Astrocyte of the spinal cord (primary cell): ENCODE results near the gene PARP1.

ENCODE experiments used
- DNase-seq: peaks from one replicate; pipeline ENCODE4 v3.0.0; 2011; ENCODE audit warnings: low read depth, low spot score
- H3K4me3 ChIP-seq: 2 replicates; pipeline ENCODE4 v1.5.1; 2011; ENCODE audit warnings: low read depth, mild to moderate bottlenecking, low read length, moderate library complexity
- in situ Hi-C: cut with HindIII; loops from 2 replicates; pipeline ENCODE4 v1.10.0; 2017; ENCODE audit warnings: low sequenced_read_pairs
- TF ChIP-seq, protein P1 (sequence below): IDR thresholded peaks from 2 replicates; pipeline ENCODE4 v1.5.1; 2012; ENCODE audit warnings: low read depth, mild to moderate bottlenecking, low read length, inconsistent platforms

PARP1 gene

DNA sequence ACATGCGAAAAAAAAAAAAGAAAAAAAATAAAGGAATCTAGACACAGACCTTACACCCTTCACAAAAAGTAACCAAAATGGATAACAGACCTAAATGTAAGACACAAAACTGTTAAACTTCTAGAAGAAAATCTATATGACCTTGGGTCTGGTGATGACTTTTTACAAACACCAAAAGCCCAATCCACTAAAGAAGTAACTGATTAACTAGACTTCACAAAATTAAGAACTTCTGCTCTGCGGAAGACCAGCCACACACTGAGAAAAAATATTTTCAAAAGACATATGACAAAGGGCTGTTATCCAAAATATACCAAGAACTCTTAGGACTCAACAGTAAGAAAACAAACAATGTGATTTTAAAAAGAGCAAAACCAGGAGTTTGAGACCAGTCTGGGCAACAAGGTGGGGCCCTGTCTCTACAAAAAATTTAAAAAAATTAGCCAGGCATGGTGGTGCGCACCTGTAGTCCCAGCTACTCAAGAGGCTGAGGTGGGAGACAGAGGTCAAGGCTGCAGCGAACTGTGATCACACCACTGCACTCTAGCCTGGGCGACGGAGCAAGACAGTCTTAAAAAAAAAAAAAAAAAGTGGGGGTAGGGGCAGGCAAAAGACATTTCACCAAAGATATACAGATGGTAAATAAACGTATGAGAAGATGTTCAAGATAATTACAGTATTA is 9.8 kb downstream of the PARP1 start:
- in situ Hi-C loops, result no loop called here
- TF ChIP-seq, protein P1, sequence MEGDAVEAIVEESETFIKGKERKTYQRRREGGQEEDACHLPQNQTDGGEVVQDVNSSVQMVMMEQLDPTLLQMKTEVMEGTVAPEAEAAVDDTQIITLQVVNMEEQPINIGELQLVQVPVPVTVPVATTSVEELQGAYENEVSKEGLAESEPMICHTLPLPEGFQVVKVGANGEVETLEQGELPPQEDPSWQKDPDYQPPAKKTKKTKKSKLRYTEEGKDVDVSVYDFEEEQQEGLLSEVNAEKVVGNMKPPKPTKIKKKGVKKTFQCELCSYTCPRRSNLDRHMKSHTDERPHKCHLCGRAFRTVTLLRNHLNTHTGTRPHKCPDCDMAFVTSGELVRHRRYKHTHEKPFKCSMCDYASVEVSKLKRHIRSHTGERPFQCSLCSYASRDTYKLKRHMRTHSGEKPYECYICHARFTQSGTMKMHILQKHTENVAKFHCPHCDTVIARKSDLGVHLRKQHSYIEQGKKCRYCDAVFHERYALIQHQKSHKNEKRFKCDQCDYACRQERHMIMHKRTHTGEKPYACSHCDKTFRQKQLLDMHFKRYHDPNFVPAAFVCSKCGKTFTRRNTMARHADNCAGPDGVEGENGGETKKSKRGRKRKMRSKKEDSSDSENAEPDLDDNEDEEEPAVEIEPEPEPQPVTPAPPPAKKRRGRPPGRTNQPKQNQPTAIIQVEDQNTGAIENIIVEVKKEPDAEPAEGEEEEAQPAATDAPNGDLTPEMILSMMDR, result no peak
- no peak for DNase-seq
- H3K4me3 ChIP-seq, result no peak overlapping the region

DNA sequence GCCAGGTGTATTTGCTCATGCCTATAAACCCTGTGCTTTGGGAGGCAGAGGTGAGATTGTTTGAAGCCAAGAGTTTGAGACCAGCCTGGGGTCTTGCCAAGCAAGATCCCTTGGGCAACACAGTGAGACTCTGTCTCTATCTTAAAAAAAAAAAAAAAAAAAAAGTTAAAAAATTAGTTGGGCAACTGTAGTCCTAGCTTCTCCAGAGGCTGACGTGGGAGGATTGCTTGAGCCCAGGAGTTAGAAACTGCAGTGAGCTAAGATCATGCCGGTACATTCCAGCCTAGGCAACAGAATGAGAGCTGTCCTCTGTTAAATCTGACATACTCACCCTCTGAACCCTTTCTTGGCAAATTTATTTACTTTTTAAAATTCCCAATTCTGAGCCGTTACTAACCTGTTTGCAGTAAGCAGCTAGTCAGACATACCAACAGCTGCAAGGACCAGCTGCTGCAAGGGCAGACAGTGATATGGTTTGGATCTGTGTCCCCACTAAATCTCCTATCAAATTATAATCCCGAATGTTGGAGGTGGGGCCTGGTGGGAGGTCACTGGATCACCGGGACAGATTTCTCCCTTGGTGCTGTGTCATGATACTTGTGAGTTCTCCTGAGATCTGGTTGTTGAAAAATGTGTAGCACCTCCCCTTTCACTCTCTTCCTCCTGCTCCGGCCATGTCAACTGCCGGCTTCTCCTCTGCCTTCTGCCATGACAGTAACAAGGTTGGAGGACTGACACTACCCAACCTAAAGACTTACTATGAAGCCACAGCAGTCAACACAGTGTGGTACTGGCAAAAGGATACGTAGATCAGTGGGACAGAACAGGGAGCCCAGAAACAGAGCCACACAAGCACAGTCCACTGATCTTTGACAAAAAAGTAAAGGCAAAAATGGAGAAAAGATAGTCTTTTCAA is 10.6 kb downstream of the PARP1 start:
- TF ChIP-seq, protein P1, result no peak
- no peak for DNase-seq
- in situ Hi-C loops, result no loop called here
- no peak overlapping the region for H3K4me3 ChIP-seq

DNA sequence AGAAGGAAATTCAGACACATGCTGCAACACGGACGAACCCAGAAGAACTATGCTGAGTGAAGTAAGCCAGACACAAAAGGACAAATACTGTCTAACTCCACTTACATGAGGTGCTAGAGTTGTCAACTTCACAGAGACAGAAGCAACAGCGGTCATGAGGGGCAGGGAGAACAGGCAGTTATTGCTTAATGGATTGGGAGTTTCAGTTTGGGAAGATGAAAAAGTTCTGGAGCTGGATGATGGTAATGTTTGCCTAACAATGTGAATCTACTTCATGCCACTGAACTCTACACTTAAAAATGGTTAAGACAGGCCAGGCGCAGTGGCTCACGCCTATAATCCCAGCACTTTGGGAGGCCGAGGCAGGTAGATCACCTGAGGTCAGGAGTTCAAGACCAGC is 12.1 kb downstream of the PARP1 start:
- no peak for DNase-seq
- TF ChIP-seq, protein P1, result no peak
- in situ Hi-C loops, result no loop called here
- no peak overlapping the region for H3K4me3 ChIP-seq

GRCh38 chr1:226394462-226394861 is 13.4 kb downstream of the PARP1 start:
- in situ Hi-C loops, result no loop called here
- no peak overlapping the region for H3K4me3 ChIP-seq
- no peak for DNase-seq
- TF ChIP-seq, protein P1, result no peak

DNA sequence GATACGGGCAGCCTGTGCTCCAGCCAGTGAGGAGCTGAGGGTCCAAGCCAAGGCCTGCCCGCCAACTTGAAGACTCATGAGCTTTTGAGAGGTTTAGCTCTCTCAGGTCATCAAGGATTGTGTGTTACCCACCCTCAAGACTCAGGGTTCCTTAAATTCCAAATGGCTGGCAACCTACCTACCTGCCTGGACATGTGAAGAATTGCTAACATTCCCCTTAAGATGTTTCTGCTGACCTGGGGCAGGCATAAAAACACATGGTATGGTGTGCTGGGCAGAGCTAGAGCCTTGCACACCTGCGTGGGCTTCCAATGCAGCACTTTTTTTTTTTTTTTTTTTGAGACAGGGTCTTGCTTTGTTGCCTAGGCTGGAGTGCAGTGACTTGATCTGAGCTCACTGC is 17.2 kb downstream of the PARP1 start:
- in situ Hi-C loops, result no loop called here
- H3K4me3 ChIP-seq, result no peak overlapping the region
- TF ChIP-seq, protein P1, result no peak
- no peak for DNase-seq

- no peak overlapping the region for H3K4me3 ChIP-seq
- no peak for DNase-seq
- TF ChIP-seq, protein P1, result no peak
- in situ Hi-C loops, result no loop called here
Observed at GRCh38 chr1:226388131-226388530, 19.8 kb downstream of the PARP1 start.
